Erythroblast (primary cell): Measurements from ENCODE around the gene ROPN1L.
"Not testable (repeated sequence)": the region's sequence is repeated elsewhere in the genome, so short reads cannot be mapped to it uniquely, and the experiment has no call there.

Source experiments
- GATA1 ChIP-seq: IDR thresholded peaks from 2 replicates; pipeline ENCODE4 v1.6.1; 2011; ENCODE audit warnings: low read depth, mild to moderate bottlenecking, control low read depth, low read length, moderate library complexity
- POLR2A ChIP-seq: IDR thresholded peaks from 2 replicates; pipeline ENCODE4 v1.6.1; 2011; ENCODE audit warnings: mild to moderate bottlenecking, low read length

DNA sequence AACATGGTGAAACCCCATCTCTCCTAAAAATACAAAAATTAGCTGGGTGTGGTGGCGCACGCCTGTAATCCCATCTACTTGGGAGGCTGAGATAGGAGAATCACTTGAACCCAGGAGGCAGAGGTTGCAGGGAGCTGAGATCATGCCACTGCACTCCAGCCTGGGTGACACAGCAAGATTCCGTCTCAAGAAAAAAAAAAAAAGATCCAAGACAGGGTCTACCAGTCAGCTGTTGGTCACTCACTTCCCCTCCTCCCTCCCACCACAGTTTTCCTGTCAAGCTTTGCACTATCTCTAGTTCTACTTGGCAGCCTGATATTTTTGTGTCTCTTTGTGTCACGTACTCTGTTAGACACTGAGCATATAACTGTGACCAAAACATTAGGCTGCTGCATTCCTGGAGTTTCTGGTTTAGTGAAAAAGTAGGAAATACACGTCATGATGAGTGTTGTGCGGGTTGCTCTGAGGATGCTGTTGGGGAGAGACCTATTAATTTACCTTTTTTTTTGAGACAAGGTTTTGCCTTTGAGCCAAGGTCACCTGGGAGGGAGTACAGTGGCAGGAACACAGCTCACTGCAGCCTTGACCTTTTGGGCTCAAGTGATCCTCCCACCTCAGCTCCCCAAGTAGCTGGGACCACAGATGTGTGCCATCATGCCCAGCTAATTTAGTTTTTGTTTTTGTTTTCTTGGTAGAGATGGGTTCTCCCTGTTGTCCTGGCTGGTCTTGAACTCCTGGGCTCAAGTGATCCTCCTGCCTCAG is 48.9 kb upstream of the ROPN1L start:
- not testable (repeated sequence) for TF ChIP-seq POLR2A, GATA1
